Measurements from ENCODE around the gene FAM216B.

- TF ChIP-seq, protein P1, sequence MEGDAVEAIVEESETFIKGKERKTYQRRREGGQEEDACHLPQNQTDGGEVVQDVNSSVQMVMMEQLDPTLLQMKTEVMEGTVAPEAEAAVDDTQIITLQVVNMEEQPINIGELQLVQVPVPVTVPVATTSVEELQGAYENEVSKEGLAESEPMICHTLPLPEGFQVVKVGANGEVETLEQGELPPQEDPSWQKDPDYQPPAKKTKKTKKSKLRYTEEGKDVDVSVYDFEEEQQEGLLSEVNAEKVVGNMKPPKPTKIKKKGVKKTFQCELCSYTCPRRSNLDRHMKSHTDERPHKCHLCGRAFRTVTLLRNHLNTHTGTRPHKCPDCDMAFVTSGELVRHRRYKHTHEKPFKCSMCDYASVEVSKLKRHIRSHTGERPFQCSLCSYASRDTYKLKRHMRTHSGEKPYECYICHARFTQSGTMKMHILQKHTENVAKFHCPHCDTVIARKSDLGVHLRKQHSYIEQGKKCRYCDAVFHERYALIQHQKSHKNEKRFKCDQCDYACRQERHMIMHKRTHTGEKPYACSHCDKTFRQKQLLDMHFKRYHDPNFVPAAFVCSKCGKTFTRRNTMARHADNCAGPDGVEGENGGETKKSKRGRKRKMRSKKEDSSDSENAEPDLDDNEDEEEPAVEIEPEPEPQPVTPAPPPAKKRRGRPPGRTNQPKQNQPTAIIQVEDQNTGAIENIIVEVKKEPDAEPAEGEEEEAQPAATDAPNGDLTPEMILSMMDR (IDR thresholded peaks at IDR 0.05; ENCODE audit: borderline replicate concordance, extremely low read depth, low read length, poor library complexity, severe bottlenecking), result no peak
- no peak for TF ChIP-seq EZH2 (IDR thresholded peaks at IDR 0.05; ENCODE audit: borderline replicate concordance, low read depth, low read length, severe bottlenecking)
Measured at GRCh38 chr13:42798118-42798517, 16.7 kb downstream of the FAM216B start.
